HG03439 (cell line): Measurements from ENCODE around the gene IQSEC3.

Experiments used
- ATAC-seq: cut with Tn5 transposase; IDR thresholded peaks from one replicate; pipeline ENCODE4 v1.9.1; 2021; ENCODE audit warnings: mild to moderate bottlenecking, moderate library complexity; ENCODE audit not compliant: unreplicated experiment

IQSEC3 gene

GRCh38 chr12:78981-79380, 12.4 kb downstream of the IQSEC3 start:
- ATAC-seq, result no peak

DNA sequence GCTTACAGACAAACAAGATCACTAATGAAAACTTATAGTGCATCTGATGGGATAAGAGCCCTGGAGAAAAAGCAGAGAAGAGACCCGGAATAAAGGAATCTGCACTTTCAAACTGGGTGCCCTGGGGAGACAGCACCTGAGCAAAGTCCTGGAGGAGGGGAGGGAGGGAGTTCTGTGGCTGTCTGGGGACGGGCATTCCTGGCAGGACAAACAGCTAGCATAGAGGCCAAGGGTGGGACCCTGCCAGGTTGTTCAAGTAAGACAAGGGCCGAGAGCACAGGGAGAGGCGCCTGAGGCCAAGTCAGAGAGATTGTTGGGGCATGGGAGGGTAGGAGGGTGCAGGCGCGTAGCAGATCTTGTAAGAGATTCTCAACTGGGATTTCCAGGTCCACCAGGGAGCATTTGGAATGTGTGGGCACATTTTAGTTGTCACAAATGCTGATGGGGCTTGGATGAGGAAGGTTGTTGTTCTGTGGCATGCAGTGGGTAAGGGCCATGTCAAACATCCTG, 14.2 kb downstream of the IQSEC3 start:
- ATAC-seq, result no peak

- no peak for ATAC-seq
These were observed 16.2 kb downstream of the IQSEC3 start for GRCh38 chr12:82740-83139.

- ATAC-seq, result no peak
These were observed 17.5 kb downstream of the IQSEC3 start for GRCh38 chr12:84056-84455.

- no peak for ATAC-seq
These were observed 18.7 kb downstream of the IQSEC3 start for GRCh38 chr12:85191-85666.

DNA sequence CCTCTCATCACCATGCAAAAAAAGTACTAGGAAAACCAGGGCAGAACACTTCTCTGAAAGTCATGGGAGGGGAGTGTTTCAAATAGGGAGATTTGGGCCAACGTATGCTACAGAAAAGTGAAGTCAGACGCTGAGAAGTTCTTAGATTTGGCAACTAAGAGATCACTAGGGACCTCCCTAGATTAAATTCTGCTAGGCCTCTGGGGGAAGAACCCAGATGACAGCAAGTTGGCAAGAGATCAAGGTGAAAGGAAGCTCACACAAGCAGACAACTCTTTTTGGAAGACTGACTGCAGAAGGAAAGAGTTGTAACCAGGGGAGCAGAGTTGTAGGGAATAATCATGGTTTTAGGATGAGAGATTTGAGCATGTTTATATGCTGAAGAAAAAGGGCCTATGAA, 20.7 kb downstream of the IQSEC3 start:
- ATAC-seq, result no peak

DNA sequence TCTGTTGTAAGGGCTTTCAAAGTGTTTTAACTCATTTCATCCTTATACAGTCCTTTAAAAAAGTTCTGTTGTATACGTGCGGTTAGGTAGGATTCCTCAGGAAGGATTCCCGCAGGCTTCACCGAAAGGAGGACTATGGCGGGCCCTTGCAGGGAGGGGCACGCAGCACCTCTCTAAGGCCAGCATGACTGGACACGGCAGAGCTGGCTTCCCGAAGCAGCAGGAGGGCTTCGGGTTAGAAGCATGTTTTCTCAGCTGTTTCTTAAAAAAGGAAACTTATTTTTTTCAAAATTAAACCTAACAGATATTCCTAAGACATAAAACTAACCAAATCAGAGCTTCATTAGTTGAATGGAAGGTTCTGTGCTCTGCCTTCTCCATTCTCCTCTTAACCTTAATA, 21.3 kb downstream of the IQSEC3 start:
- no peak for ATAC-seq

GRCh38 chr12:89653-90052, 23.1 kb downstream of the IQSEC3 start:
- no peak for ATAC-seq

- ATAC-seq, result no peak
These were observed 24.6 kb downstream of the IQSEC3 start for GRCh38 chr12:91213-91612.

DNA sequence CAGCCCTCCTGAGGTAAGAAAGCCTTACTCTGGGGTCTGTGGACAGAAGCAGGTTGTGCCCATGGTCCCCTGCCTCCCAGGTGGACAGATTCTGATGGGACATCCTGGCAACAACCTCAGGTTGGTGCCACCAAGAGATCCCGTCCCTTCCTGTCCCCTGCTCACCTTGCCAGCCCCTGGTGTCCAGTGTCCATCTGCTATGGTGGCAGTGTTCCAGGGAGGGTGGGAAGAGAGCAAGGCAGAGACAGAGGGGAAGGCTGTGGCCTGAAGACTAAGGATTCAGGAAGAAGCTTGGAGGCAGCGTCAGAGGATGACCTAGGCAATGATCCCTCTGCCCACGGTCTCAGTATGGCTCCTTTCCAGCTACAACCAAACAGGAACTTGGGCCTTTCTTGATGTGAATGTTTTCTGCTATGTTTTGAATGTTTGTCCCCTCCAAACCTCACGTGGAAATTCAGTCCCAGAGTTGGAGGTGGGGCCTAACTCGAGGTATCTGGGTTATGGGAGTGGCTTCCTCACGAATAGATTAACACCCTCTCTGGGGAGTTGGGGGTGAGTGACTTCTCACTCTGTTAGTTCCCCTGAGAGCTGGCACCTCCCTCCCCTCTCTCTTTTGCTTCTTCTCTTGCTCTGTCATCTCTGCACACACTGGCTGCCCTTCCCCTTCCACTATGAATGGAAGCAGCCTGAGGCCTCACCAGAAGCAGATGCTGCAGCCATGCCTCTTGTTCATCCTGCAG, 26.9 kb downstream of the IQSEC3 start:
- no peak for ATAC-seq

DNA sequence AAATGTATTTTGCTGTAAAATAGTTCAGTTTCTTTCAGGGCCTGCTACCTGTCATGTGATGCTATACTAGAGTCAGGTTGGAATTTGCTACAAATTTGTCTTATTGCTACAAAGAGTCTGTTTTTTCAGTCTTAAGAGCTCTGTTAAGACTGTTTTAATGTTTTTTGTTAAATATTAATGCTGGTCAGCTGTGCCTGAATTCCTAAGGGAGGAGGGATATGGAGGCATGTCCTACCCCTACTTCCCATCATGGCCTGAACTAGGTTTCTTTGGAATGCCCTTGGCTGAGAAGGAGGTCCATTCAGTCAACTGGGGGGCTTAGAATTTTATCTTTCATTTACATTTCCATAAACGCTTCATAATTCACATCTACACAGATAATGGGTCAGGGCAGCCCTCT, 30.0 kb downstream of the IQSEC3 start:
- ATAC-seq, result no peak

DNA sequence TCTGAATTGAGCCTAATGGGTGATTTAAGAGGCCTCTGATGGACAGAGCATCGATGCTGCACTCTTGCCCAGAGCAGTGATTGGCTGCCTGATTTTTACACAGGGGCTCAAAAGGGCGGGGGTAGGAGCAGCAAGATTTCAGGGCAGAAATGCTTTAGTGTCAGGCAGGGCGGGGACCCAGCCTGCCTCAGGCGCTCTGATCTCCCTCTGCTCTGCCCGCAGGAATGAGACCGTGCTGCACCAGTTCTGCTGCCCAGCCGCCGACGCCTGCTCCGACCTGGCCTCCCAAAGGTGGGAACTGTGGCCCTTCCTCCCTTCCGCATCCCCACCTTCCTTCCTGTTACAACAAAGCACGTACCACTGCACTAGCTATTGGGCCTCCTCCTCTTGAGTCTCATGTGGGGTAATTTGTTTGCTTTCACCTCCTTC, 32.4 kb downstream of the IQSEC3 start:
- ATAC-seq, result no peak

DNA sequence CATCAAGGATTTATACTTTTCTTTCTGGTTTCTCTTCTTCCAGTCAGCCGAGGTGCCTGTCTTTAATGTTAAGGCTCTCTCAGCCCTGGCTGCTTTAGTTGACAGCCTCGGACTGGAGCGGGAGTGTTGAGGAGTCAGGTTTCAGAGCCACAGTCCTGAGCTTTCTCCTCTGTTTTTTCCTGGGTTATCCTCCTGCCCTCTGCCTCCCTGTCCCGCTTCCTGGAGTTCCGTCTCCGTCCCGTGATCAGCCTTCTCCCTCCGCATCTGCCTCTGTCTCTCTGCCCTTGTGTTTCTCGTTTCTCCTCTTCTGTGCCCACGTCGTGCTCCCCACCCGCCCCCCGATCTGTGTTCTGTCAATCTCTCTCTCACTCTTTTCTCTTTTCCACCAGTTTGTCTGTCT, 33.0 kb downstream of the IQSEC3 start:
- no peak for ATAC-seq

DNA sequence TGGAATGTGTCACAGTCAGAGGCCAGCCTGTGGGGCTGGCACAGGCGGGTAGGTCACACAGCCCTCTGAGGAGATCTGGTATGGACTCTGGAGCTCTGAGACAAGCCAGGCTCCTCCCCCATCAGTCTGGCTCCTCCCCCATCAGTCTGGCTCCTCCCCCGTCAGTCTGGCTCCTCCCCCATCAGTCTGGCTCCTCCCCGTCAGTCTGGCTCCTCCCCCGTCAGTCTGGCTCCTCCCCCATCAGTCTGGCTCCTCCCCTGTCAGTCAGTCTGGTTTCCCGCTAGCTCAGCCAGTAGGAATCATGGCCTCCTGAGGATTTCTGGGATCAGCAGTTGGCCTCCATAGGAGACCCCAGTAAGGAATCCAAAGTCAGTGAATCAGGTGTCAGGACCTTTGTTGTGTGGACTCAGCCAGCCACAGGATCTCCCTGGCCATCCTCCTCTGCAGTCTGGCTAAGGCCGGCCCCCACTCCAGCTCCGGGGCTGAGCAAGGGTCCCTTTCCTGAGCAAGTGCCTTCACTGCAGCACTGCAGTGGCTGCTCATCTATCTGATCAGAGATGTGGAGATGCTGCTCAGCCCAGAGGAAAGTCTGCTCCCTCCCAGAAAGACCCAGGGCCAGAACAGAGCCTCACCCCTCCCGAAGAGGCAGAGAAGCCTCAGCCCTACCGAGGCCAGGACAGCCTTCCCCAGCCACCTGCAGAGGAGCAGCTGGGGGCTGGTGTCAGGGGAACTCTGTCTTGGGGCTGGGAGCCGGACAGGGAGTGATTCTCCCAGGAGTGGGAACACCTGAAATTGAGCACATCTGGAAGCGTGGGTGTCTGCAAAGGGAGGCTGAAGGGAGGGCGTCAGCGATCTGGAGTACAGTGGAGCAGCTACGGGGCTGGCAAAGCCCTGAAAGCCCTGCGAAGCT, 35.7 kb downstream of the IQSEC3 start:
- no peak for ATAC-seq

- ATAC-seq, result no peak
These were observed 36.3 kb downstream of the IQSEC3 start for GRCh38 chr12:102879-103168.

GRCh38 chr12:103169-103981, 36.8 kb downstream of the IQSEC3 start:
- ATAC-seq, result no peak

GRCh38 chr12:104551-105081, 38.0 kb downstream of the IQSEC3 start:
- no peak for ATAC-seq

DNA sequence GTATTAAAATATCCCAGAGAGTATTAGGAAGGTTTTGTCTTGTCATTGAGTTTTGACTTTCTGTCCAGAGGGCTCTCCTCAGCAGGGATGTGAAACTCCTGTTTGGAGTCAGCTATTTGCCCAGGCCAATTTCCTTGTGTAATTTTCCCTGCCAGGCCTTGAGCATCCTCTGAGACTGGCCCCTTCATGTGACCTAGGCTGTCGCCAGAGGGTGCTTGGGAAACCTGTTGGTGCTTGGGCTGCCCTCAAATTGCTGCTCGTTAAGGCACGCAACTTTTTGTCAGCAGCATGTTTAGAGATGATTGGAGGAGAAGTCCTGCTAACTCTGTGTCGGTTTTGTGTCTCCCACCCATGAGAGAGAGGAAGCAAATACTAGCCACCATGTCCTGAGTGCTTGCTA, 39.1 kb downstream of the IQSEC3 start:
- ATAC-seq, result no peak

- peak; percentile 93 for ATAC-seq
These were observed 39.6 kb downstream of the IQSEC3 start for GRCh38 chr12:106118-106591.

DNA sequence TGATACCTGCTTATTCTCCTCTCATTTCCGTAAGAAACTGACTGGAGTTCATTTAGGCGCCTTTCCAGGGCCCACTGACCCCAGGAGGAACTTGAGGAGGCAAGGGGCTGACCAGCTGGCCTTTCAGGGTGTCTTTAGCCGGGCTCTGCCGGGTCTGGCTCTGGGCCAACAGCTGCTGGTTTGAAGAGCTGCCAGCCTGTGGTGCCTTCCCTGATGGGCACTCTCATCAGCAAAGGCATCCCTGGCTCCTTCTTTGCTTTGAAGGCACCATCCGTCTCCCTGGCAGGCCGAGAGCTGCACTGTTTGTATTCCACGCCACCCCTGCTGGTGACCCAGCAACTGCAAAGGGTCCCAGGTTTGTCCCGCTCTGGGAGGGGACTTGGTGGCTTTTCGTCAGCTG, 42.0 kb downstream of the IQSEC3 start:
- ATAC-seq, result no peak

DNA sequence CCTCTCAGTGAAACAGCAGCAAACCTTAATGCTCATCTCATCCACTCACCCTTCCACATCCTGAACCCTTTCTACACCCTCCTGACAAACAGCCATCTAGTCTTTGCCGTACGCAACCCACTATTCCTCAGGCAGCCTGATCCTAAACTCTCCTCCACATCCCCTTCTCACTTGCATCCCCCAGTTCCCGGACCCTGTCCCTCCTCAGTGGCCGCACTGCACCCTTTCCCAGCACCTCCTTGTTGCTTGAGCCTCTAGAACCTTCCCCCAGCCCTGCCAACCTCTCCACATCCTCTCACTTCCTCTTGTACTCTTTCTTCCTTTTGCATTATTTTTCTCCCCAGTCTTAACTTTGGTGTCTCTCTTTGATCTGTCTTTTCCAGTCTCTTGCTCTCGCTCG, 42.9 kb downstream of the IQSEC3 start:
- ATAC-seq, result no peak
